GM19455 (cell line): ENCODE results near the gene CHCHD6.
A peak's percentile ranks its signal among the peaks of the same experiment; 100 is the strongest.

Source experiments
- ATAC-seq: cut with Tn5 transposase; IDR thresholded peaks from one replicate; pipeline ENCODE4 v1.9.1; 2021; ENCODE audit not compliant: unreplicated experiment

Gene CHCHD6

DNA sequence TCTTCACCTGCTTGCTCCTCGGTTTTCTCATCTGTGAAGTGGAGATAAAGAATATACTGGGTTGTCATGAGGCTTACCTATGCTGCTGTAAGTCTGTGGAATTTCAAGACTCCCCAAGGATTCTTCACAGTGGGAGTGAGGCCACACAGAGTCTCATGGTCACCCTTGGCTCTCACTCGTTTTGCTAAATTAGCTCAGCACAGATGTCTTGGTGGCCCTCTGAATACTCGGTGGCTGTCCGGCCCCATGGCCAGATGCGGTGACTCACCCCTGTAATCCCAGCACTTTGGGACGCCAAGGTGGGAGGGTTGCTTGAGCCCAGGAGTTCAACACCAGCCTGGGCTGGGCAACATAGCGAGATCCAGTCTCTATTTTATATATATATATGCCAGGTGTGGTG, 5.0 kb upstream of the CHCHD6 start:
- no peak for ATAC-seq

DNA sequence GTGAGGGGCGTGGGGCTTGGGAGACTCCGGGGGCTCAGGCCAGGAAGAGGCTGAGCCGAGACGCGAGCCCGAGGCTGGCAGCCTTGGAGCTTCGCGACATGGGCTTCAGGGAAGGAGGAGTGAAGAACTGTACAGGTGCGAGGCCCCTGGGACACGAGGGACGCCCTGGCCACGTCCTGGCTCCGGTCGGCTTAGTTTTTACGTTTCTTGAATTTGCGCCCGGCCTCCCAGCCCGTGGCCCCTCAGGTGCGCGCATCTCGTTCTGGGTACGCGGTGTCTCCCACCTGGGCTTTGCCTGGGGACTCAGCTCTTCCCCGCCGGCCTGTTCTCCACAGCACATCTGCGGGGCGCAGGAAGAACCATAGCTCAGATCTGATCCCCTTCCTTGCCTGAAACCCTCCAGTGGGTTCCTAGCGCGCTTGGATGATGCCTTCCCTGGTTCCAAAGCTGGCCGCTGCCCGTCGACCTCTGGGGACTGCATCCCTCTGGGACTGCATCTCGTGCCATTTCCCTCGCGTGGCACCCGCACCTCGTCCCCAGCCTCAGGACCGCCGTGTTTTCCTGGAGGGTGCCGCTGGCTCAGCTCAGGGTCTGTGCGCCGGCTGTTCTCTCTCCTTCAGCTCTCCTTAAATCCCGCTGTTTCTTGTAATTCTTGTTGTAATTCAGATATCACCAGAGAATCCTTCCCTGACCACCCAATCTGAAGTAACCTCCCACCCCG, 614 bp downstream of the CHCHD6 start:
- peak; percentile 22 for ATAC-seq

DNA sequence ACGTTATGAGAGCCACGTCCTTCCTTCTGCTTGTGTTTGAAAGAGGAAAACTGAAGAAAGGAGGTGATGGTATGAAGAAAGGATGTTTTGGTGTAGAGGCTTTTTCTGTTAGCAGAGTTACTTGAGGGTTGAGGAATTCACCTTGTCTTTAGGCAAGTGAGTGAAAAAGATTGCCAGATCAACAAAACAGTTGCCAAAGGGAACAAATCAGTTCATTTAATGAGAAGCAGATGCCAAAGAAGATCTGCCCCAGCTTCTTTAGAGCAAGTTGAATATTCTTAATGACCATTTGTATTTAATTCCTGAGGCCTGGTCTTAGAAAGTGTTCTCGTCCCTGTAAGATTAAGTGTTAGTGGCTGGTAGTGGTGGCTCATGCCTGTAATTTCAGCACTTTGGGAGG, 2.6 kb downstream of the CHCHD6 start:
- ATAC-seq = no peak

DNA sequence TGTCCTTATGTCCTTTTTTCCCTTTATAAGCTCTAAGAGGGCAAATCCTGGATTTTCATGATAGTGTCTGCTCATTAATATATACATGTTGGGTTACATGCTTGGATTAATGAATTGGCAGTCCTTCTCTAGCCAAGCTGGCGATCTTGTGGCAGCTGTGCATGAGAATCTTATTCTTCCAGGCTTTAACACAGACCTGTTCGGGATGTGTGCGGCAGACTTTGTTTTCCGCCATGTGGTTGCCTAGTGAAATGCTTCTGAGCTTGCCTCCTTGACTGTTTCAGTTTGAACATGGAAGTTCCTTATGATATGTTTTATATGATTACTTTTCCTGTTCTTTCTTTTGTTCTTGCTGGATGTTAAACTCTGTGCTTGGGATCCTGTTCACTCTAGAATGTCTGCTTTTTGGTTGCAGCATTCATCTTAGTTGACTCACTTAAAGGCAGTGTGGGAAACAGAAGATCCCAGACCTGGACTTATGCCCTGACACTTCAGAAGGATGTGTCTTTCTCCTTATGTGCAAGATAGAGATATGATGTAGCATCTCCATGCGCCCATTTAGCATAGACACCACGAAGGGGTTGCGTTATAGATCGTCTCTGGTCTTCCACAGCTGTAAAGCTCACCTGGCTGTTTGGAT, 7.2 kb downstream of the CHCHD6 start:
- no peak for ATAC-seq

DNA sequence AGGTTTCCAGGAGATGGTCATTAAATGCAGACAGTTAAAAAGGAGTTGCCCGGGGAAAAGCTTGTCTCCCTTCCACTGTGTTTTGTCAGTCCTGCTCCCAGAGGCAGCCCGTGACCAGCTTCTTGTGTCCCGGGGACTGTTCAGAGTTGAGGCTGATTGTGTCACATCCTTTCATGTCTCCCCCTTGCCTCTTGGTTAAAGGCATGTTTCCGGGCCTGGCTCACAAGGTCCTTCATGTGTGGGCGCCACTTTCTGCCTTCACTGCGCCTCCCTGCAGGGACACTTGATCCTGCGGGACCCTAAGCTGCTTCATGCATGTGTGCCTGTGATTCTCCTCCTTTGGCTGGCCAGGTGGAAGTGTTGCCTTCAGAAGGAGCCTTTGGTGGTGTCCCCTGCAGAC, 9.2 kb downstream of the CHCHD6 start:
- ATAC-seq = no peak

DNA sequence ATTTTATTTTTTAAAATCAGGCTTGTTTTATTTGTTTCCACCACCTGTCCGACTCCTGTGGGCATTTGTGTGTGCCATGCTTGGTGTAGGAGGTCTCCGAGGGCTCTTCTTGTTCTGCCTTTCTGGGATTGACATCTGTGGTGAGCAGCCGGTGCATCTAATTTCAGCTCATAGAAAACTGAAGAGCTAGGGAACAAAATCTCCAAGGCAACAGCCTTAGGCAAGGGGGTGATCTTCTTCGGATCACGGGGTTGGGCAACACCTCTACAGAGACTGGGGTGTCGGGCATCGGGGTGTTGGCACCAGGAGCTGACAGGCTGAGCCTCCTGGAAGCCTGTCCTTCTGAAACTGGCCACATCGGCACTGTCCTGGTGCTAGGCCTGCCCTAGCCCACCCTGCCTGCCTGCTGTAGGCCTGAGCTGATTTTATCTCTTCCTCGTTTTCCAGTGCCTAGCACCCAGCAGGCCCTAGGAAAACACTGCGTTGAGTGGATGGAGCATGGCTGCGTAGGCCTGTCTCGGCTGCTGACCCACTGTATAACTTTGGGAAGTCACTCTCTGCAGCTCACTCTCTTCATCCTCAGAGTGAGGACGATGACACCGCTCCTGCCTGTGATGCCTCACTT, 10.3 kb downstream of the CHCHD6 start:
- no peak for ATAC-seq

DNA sequence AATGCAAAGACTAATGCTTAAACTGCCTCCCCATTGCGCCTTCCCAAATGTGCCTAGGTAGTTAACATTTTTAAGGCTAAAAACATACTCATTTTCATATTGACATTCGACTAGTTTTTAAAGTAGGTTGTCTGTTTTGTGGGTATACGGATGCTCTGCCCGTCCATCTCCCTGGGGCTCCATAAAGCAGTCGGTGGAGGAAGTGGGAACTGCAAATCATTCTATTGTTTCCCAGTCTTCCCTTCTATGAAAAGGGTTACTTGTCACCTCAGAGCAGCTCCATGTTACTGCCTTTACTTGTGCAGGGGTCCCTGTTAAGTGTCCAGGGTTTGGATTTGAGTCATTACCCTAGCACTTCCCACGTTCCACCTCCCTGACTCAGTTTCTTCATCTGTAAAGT, 10.9 kb downstream of the CHCHD6 start:
- no peak for ATAC-seq

DNA sequence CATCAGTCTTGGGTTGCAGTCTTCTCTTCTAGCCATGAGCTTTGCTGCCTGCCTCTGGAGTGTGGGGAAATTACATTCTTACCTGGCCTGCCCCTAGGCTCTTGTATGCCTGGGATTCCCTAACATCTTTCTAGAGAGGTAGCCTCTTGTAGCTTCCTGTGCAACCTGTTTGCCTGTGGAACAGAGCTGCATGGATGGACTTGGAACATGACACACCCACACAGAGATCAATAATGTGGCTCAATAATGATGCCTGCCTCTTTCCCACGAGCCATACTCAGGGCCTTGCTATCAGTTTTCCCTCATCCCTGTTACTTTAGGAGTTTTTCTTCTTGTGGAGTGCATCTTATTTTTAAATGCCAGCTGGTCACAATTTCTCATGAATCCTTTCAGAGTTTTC, 11.4 kb downstream of the CHCHD6 start:
- no peak for ATAC-seq

DNA sequence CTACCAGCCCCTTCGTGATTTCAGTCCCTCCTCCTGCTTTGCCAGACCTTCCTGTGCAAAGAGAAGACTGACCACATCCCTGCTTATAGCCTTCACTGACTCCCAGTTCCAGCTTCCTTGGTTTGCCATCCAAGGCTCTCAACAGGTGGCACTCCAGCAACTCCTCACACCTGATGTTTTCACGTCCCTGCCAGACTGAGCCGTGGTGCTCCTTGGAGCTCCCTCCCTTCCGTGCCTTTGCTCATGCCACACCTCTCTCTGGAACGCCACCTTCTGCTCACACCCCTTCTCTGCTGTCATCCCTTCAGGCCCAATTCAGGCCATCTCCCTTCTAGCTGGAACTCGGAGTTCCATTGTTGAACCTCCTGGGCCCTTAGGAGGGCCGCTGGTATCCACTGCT, 12.0 kb downstream of the CHCHD6 start:
- no peak for ATAC-seq

DNA sequence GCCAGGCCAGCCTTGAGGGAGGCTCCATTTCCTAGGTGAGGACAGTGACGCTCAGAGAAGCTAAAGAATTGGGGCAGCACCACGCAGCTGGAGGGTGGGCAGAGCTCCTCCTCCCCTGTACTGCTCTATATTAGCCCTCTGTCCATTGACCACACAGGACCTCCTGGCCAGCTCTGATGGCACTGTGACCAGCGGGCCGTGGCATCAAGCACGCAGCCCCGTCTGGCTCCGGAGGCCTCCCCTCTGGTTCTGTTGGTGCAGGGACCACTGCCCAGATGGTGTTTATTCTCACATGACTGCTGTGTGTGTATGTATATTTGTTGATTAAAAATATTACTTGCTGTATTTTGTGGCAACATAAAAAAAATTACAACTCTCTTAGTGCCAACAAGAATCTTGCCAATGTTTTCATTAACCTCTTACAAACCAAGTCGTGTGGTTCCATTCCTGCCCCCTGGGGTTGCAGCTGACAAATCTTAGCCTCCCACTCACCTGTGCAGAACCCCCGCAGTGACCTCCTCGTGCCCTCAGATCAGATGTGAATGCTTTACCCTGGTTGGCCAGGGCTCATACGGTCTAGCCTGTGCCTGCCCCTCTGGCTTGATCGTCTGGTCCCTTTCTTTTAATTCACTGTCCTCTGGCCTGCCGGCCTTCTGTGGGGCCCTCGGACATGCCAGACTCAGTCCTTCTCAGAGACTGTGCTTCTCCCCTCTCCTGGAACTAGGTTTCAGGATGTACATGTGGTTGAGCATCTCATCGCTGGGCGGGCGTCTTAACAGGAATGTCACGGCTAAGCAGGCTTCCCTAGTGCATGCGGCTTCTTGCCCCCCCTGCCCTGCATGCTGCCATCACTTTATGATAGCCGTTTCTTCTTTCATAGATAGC, 14.8 kb downstream of the CHCHD6 start:
- no peak for ATAC-seq

DNA sequence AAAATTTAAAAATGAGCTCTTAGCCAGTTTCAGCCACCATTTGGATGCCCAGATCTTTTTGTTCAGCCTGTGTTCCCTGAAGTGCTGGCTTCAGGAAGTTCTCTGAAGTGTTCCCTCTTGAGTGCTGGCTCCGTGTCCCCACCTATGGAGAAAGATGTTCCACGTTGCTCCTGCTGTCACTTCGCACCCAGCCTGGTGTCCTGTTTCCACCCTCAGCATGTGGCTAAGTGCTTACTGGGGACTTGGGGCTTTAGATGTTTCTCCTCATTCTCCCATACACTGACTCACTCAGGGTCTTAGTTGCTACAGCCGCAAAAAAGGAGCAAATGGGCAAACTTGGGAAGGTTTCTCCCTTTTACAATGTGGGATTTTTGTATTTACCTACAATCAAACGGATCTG, 16.6 kb downstream of the CHCHD6 start:
- ATAC-seq = no peak

DNA sequence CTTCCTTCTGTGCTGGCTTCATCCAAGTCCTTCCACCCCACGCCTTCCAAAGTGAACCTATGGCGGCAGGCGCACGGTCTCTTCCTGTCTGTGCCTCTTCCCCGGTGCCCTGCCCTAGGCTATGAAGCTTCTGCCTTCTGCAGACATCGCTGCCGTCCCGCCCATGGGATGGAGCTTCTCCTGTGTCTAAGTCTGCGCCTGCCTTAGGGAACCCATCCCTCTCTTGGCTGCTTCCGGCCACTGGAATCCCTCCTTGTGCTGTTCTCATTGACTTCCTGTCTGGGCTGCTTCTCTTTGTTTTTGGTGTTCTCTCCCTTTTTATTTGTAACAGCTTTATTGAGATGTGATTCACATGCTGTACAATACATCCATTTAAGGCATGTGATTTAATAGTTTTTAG, 17.2 kb downstream of the CHCHD6 start:
- ATAC-seq = no peak

DNA sequence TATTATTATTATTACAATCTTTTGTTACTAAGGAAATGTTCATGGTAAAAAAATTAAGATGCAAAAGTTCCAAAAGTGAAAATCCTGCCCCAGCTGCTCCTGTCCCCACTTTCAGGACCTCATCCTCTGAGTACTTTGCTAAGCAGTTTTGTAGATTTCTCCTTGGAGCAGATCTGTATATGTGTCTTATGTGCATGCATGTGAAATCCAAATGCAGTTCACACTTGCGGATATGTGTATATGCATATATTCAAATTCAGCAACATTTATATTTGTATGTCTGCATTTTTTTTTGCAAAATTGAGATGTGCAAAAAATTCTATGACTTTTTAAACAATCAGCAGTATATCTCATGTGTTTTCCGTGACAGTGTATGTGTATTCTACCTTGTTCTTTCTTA, 19.2 kb downstream of the CHCHD6 start:
- no peak for ATAC-seq

DNA sequence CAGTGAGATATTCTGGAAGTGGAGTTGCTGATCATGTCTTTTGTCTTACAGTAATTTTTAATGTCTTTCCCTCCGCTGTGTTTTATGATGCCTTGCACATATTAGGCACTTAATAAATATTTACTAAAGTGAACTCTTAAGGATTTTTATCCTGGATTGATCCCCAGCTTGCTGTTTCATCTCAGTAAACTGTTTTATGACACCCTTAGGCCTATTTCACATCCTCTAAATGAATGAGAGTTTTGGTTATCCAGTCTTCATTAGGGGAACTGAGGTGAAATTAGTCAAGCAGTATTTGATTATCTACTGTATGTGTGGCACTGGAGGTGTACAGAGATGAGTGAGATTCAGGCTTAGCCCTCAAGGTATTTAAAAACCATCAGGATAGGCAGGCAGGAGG, 19.8 kb downstream of the CHCHD6 start:
- no peak for ATAC-seq

DNA sequence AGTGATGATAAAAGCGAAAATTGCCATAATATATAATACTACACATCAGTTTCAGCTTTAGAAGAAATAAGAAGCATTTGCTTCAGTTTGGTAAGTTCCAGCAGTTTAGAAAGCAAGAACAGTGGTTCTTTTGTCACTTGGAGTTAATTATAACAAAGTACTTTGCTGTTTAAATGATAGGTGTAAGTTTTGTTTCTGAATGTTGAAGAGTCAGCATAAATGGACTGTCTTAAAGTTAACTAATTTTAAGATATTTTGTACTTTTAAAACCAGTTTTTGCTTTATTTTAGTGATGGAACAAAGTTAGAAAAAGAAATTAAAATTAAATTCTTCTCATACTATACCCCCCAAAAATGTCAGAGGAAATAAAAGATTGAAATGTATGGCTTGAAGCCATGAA, 24.6 kb downstream of the CHCHD6 start:
- no peak for ATAC-seq

DNA sequence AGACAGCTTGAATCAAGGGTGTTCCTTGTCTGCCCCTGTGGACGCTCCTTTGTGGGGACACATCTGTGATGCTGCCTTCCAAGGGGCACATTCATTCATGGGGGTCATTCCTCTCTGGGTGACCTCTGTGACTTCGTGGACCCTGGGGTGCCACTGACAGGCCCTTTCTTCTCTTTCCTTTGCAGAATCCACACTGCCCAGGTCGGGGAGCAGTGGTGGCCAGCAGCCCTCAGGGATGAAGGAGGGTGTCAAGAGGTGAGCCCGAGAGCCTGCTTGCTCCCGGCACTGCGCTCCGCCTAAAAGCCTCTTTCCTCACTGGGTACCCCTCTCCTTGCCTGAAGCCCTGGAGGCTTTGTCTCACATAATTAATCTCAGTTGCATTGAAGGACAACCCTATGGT, 26.3 kb downstream of the CHCHD6 start:
- ATAC-seq = no peak

DNA sequence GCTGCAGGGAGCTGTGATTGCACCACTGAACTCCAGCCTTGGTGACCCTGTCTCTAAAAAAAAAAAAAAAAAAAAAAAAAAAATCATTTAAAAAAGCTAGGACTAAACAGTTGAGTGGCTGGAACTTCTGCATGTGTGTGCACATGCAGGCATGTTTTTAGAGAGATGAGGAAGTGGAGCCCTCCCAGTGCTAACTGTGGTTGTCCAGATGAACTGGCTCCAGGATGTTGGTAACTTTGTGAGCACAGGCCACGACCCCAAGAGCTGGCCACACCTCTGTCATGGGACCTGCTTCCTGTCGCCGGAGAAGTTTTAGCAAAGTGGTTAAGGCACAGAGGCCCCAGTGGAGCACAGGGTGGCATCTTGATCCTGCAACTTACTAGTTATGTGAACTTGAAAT, 27.0 kb downstream of the CHCHD6 start:
- no peak for ATAC-seq

DNA sequence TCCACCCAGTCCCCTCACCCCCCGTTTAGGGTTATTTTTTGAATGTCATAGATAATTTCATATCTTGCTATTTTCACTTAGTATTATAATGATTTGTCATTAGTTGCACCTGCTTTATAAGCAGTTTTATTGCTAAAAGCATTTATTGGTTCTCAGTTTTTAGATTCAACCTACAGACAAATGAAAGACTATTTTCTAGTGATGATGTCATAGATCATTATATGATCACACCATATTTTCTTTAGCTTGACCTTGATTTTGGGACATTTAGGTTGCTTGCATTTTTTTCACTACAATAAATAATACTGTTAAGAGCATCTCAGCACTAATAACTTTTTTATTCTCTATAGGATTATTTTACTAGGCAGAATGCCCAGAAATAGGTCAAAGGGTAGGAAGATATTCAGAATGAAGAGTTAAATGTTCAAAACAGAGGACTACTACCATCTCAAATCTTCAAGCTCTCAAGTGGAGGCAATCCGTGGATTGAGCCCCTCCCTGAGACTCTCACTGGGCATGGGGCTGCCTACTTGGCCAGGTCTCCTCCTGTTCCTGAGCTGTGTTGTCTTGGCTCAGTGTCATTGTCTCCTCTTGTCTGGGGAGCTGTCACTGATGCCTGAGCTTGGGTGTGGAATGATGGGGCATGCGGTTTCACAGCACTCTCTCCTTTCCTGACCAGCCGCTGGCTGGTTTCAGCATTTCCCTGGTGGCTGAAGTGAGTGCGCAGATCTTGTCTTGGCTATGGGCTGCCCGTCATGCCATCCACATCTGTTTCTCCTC, 28.4 kb downstream of the CHCHD6 start:
- no peak for ATAC-seq

DNA sequence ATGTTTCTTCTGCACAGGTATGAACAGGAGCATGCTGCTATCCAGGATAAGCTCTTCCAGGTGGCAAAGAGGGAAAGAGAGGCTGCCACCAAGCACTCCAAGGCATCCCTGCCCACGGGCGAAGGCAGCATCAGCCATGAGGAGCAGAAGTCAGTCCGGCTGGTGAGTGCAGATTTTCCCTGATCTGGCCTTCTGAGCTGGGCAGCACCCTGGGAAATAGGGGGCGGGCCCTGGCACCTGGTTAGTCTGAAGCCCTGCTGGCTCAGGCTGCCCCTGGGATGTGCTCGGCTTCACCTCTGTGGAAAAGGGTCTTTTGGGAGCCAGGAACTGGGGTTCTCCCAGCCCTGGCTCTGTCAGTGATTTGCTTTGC, 29.0 kb downstream of the CHCHD6 start:
- ATAC-seq = no peak

DNA sequence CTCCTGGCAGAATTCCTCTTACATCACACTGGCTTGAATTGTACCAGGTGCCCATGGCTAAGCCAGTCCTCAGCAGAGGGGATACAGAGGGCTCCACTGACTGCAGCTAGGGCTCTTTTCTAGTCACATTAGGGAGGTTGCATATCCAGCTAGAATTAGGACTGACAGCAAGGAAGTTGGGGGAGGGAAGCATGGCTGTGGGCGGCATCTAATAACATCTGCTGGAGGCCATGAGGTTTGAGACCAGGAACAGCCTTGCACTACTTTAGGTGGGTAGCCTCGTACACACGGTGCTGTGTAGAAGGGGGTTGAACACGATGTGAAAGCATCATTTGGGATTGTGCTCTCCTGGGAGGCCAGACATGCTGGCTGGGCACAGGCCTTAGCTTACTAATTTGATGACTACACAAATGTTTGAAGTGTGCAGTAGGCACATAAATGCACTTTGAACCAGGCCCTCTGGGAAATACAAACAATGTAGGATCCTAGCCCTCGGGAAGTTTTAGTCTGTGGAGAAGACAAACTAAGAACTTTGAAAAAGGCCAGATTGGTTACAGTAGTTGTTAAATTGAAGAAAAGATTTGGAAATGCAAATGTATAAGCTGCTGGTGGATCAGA, 30.2 kb downstream of the CHCHD6 start:
- no peak for ATAC-seq
